Measurements from ENCODE around the gene PTH2.

The PTH2 gene

GRCh38 chr19:49430678-49431329 lies 7.6 kb upstream of the PTH2 start:
- DNase-seq, result no peak

GRCh38 chr19:49430172-49430677 lies 7.0 kb upstream of the PTH2 start:
- DNase-seq, result no peak

- DNase-seq, result no peak
Measured at GRCh38 chr19:49428547-49429451, 5.6 kb upstream of the PTH2 start.

GRCh38 chr19:49427855-49428546 lies 4.8 kb upstream of the PTH2 start:
- peak; percentile 57 for DNase-seq

- no peak for DNase-seq
Measured at GRCh38 chr19:49427339-49427738, 4.1 kb upstream of the PTH2 start.

GRCh38 chr19:49425922-49426592 lies 2.8 kb upstream of the PTH2 start:
- no peak for DNase-seq

GRCh38 chr19:49425178-49425577 lies 1.9 kb upstream of the PTH2 start, which contains the start of gene GFY:
GFY (plus strand) TSS chr19:49425388; CDS start chr19:49426431, 1,043 bp downstream.
- DNase-seq, result no peak

GRCh38 chr19:49423985-49424303 lies 703 bp upstream of the PTH2 start:
- DNase-seq, result no peak

- peak; percentile 49 for DNase-seq
Measured at GRCh38 chr19:49422407-49423070, 702 bp downstream of the PTH2 start.

- no peak for DNase-seq
Measured at GRCh38 chr19:49421878-49422202, 1.4 kb downstream of the PTH2 start.

- peak; percentile 89 for DNase-seq
Measured at GRCh38 chr19:49421039-49421877, 2.0 kb downstream of the PTH2 start.

GRCh38 chr19:49420227-49420626 lies 3.0 kb downstream of the PTH2 start:
- no peak for DNase-seq

GRCh38 chr19:49419173-49419572 lies 4.1 kb downstream of the PTH2 start:
- no peak for DNase-seq

GRCh38 chr19:49418511-49418910 lies 4.7 kb downstream of the PTH2 start:
- no peak for DNase-seq

GRCh38 chr19:49417088-49417487 lies 6.2 kb downstream of the PTH2 start:
- DNase-seq, result no peak

- no peak for DNase-seq
Measured at GRCh38 chr19:49415810-49416200, 7.4 kb downstream of the PTH2 start.

- DNase-seq, result no peak
Measured at GRCh38 chr19:49415102-49415809, 8.0 kb downstream of the PTH2 start.

- DNase-seq, result no peak
Measured at GRCh38 chr19:49414256-49414655, 9.0 kb downstream of the PTH2 start.

GRCh38 chr19:49413348-49413747 lies 9.9 kb downstream of the PTH2 start:
- DNase-seq, result no peak

- DNase-seq, result no peak
Measured at GRCh38 chr19:49411681-49412326, 11.4 kb downstream of the PTH2 start.

Measured in NCI-H510A treated with DMSO at 0.1 percent for 48 hours (cell line).